GM18868 (cell line): Measurements from ENCODE around the gene MBP.

Experiments used
- ATAC-seq: cut with Tn5 transposase; IDR thresholded peaks from one replicate; pipeline ENCODE4 v1.9.1; 2021; ENCODE audit warnings: mild to moderate bottlenecking, moderate library complexity; ENCODE audit not compliant: unreplicated experiment

The MBP gene

DNA sequence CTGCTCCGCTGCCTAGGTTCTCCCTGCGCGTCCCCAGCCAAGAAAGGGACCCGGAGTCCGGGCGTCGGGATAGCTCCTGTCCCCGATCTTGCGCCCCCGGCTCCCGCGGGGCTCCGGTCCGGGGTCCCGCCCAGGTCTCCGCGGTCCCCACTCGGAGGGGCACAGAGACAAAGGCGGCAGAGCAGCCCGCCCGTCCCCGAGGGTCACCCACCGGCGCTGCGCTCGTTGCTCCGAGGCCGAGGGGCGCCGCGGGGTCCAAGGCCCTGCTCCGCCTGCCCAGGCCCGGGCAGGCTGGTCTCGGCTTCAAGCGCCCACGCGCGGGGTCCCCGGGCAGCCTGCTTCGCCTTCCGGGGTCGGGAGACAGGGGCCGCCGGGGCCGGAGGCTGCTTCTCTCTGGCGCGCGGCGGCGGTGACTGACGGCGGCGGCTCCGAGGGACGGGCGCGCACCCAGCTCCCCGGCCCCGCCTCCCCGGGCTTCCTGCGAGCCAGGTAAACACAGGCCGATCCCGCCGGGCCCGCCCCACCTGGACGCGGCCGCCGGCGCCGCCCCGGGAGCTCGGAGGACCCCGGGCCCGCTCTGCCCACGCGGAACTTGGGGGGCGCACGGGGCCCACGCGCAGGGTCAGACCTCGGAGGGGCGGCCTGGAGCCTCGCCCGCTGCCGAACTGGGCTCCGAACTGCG, at the start of gene MBP:
Gene MBP, minus strand, starts transcription at position 415 of the 682 bp plus-strand sequence. CDS start 27,522 bp downstream, outside the sequence.
- ATAC-seq: peak; percentile 55

DNA sequence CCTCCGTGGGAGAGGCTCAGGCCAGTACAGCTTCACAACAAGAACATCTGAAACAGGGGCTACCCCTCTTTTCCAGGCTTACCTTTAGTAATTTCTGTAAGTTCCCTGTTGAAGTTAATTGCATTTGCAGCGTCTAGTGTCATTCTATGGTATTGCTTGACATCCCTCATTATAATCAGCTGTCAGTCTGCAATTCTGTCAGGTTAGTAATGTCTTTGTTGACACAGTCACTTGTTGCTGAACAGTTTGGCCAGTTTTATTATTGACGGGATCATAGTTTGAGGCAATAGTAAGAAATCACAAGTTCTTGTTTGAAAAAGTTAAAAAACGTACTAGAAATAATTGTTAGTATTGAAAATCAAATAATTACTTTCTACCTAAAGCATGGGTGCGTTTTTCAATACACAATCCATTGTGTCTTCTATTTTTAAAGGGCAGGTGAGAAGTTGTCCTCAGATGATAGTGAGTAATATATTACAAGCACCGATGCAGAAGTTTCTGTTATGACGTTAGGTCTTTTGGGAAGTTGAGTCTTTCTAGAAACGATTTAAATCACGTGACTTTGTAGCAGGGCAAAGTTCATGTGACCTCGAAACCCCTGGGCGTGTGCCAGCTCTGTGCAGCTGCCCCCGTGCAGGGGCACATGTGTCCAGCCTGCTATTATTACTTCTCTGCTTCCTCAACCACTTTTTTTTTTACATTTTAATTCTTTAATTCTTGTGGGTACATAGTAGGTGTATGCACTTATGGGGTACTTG, 49.5 kb upstream of the MBP start:
- no peak for ATAC-seq

DNA sequence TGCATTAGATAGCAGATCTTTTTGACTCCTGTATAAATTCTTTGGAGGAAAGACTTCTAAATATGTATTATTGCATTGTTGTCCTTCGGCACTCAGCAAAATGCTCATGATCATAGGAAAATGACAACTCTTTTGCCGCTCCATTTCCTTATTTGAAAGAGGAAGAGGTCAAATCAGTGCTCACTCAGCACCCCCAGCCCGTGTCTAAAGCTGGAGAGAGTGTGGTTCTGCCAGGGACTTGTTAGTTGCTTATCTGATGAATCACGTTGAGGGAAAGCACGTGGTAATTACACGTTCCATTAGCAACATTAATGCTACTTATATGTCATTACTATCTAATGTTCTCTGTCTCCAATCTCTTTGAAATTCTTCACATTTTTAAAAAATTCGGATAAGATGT, 46.0 kb upstream of the MBP start:
- no peak for ATAC-seq

DNA sequence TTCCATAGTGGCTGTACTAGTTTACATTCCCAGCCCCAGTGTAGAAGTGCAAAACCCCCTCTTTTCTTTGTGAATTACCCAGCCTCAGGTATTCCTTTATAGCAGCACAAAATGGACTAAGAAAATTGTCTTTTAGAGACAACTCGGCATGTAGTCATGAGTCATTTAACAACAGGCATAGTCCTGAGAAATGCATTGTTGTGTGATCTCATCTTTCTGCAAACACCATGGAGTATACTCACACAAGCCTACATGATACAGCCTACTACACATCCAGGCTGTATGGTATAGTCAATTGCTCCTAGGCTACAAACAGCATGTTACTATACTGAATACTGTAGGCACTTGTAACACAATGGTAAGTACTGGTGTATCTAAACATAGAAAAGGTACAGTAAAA, 44.4 kb upstream of the MBP start:
- ATAC-seq: peak; percentile 43

DNA sequence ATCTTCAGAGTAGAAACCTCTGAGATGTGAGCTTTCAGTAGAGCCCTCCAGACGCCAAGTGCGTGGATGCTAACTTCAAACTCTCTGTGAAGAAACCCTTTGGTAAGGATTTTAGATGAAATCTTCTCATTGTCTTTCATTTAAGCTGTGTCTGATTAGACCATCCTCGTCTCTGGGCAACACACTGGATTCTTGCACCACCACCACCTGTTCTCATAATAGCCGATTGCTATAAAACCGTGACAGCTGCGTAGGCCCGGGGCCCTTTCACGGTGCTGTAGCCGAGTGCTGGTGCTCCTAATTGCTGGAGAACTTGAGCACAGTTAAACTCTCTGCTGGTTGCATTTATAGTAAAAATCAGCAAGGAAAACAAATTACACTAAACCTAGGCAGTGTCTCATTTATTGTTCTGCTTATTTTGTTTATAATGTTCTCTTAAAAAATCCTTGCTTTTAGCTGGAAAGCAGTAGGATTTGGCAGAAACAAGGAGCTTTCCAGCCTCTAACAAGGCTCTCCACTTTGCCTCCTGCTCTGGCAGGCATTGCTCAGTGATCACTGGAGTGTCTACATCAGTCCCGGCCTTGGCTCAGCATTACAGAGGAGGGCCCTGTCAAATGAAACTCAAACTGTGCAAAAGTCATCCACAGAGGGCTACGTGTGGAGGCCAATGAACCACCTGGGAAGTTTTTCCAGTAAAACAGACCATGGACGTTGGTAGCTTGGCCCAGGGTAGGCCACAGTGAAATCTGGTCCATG, 40.9 kb upstream of the MBP start:
- no peak for ATAC-seq

DNA sequence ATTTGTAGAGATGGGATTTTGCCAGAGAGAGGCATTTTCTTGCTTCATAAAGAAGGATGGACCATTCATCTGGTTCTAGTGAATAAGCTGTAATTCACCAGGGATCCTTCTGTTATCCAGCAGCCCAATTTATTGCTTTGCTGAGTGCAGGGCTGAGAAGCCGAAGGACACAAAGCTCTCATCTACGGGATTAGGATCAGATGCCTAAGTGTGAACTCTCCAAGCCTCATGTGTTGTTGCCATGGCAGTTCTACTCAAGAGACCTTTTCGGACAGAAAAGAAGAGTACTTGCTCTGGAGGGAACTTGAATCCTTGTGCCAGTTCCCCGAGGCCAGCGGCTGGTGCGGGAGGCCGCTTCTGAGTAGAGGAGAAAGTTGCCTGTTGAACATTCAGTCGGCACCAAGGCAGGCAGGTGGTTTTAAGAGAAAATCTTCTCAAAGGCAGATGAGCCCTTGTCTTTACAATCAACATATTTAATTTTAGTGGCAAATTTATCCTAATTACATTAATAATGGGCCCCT, 38.4 kb upstream of the MBP start:
- no peak for ATAC-seq

DNA sequence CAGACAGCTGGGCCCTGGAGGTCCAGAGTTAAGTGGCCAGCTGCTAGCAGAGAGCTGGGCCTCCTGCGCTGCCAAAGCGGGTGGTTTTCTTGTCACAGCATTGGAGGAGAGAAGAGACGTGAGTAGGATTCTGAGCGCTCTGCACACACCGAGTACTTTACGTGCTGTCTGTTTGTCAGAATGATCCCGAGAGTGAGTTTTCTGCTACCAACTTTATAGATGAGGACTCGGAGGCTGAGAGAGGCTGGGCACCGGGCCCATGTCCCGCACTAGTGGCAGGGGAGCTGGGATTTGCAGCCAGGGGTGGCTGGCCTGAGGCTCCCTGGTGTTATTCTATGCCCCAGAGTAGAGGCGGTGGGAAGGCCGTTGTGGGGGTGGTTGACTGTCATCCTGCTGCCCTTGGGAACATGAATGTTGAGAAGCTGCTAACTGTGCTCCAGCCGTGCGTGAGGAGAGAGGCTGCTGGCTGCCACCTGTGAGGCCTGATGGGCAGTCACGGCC, 36.3 kb upstream of the MBP start:
- no peak for ATAC-seq

DNA sequence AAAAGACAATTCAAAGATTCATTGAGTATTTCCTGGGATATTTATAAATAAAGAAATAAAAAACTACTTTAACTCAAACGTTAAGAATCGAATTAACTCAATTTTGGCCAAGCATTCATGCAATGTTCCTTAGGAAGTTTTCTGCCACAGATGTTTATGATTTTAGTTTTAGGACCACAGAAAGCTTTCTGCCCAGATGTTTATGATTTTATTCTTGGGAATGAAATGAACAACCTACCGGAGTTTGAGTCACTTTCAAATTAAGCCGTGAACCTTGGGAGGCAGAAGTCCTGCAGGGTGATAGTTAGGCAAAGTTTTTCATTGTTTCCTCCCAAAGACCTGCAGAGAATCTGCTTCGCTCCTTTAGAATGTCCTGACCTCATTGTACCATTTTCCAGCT, 34.7 kb upstream of the MBP start:
- ATAC-seq: no peak

DNA sequence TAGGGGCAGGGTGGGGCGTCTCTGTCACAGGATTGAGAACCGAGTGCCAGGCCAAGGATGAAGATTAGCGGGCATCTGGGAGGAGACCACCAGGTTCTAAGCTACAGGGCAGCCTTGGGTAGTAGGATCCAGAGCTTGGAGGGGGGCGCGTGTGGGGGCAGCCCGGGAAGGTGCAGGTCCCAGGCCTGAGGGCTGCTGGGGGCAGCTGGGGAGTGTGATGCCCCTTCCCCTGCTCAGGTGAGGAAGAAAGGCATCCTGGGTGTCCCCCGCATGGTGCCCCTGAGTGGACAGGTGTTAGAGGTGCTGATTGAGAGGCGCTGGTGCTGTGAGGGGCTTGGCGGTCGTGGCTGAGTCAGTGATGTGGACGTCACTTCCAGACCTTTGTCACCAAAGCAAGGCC, 33.9 kb upstream of the MBP start:
- no peak for ATAC-seq

DNA sequence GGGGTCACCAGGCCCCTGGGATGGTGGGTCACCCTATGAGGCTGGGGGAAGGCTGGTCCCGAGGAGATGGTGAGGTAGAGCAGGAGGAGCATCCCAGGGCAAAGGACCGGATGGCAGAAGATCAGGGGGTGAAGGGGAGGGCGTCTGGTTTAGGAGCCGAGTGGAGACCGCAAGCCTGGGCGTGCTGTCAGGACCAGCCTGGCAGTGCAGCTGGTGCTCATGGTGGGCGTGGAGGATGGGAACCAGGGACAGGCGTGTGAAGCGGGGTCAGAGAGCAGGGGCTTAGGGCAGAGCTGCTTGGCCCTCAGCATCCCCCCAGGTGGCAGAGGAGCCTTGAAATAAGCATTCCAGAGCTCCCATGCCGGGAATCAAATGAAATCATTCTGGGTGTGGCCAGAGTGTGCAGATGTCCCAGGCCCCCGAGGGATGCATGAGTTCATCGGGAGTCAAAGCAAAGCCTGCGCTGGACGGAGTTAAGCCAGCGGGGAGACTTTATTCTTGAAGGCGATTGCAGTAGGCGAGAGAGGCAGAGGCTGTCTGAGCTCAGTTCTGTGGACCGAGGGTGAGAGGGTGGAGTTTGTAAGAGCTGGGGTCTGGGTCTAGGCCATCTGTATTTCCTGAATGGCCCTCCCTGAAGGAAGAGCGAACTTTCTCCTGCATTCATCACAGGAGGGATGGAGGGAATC, 33.1 kb upstream of the MBP start:
- ATAC-seq: no peak

DNA sequence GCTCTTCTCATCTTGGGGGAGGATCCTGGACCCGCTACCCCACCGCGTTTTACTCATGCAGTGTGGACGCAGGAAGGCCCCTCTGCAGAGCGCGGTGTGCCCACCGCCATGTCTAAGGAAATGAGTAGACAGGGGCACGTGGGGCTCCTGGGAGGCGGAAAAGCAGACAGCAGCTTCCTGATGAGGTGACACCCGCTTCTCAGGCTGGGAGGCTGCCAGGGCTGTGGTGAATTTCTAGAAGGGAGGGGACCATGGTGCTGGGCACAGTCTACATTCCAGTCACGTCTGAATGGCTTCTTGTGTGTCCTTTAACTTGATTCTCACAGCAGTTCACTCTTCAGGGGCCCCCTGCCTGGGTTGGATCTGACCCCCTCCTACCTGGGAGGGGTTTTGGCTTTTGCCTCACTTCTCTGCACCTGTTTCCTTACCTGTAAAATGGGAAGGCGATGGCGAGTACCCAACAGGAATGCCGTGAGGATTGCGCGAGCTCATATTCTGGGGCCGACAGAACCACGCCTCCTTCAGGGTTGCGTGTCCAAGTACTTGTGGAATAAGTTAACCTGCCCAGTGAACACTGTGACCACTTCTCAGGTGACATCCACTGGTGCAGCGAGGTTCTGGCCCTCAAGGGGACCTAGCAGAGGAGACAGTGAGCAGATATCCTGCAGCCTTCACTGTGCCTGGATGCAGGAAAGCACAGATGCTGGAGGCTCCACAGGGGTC, 32.3 kb upstream of the MBP start:
- ATAC-seq: no peak

DNA sequence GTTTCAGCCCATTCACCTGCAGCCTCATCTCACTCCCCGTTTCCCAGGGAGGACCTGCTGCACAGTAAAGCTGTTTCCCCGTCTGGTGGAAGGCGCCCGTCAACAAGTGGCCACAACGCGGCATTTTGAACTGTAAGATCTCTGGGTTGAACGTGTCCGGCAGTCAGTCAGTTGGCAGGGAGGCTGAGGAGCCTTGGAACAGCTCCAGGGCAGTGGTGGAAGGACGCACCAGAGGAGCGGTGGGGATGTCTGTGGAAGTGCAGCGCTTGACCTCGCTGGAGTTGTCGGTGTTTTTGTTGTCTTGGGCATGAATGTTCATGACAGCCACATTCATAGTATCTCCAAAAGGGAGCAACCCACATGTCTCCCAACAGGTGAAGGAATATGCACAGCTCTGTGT, 31.4 kb upstream of the MBP start:
- no peak for ATAC-seq

DNA sequence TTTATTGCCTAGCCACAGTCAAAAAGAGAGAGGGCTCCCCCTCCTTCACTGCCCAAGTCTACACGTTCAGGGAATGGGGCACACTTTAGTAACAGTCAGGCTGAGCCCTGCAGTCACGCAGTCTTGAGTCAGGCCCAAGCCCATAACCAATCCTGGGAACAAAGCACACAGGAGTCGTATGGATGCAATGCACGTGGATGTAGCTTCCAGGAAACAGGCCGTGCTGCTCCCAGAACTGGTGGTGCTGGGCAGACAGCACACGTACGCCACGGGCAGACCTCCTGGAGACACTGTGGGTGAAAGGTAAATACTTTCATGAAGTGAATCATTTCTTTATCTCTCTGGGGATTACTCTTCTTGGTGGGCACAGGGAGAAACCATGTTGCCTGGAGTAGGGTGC, 30.0 kb upstream of the MBP start:
- no peak for ATAC-seq

DNA sequence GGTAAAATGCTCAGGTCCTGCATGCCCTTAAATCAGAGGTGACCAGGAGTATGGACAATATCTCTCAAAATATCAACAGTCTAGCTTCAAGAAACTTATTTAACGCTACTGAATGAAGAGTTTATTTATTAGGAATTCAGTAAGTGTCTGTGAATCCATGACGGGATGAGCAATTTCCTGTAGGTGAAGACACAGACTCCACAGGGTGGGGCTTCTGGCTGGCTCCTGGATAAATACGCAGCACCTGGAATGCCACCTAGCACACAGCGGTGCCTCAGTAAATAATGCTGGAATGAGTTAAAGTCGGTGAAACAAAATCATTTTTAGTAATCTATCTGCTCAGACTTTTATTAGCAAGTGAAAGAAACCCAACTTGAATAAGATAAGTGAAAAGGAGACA, 29.4 kb upstream of the MBP start:
- no peak for ATAC-seq

DNA sequence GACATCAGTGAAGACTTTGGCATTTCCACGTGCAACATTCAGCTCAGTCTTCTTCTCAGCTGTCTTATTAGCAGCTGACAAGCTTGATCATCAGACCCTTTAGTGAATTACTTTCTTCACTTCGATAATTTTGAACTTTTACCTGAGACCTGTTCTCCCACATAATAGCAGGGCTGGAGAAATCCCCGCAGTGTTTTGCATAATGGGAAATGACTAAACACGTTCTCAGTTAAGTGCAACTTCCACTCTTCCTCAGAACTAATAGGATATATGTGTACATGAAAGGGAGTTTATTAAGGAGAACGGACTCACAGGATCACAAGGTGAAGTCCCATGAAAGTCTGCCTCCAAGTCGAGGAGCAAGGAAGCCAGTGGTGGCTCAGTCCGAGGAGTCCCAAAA, 28.8 kb upstream of the MBP start:
- ATAC-seq: no peak

DNA sequence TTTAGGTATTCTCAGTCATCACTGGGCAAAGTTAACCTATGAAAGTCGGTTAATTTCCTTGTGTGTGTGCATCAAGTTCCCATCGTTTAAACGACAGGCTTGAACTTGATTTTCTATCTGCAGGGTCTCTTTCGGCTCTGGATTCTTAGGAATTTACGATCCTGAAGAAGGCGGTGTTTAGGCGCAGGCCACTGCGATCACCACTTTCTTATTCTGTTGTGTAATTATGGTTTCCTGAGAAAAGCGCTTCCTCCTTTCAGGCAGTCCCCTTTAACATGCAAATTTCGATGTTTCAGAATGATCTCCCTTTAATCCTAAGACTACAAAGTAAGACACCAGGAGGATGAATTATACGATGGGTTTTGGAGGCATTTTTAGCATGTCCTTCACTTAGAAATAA, 27.9 kb upstream of the MBP start:
- no peak for ATAC-seq

DNA sequence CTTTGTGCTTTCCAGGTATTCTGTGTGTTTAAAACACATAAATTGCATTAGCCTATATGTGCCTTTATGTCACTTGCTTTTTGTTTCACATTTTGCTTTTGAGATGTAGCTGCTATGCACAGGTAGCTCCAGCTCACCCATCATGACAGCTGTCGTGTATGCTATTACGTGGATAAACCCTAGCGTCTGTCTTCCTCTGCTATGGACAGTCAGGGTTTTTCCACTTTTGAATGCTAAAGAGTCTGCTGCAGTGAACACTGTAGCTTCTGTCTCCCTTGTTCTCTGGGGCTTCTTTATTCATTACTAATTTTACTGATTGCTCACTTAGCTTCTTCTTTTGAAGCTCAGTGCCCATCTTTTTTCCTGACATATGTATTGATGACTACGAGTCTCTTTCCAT, 24.7 kb upstream of the MBP start:
- peak; percentile 91 for ATAC-seq

DNA sequence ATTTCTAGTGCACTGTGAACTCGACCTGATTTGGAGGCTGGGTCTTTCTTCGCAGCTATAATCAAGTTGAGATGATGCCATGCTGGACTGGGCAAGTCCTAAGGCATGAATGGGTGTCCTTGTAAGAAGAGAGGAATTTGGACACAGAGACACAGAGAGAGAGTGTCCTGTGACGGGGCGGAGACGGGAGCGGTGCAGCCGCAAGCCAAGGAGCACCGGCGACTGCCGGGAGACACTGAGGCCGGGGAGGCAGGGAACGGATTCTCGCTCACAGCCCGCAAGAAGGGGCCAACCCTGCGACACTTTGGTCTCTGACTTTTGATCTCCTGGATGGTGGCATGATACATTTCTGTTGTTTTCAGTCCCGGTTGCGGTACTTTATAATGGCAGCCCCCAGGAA, 22.4 kb upstream of the MBP start:
- ATAC-seq: no peak

DNA sequence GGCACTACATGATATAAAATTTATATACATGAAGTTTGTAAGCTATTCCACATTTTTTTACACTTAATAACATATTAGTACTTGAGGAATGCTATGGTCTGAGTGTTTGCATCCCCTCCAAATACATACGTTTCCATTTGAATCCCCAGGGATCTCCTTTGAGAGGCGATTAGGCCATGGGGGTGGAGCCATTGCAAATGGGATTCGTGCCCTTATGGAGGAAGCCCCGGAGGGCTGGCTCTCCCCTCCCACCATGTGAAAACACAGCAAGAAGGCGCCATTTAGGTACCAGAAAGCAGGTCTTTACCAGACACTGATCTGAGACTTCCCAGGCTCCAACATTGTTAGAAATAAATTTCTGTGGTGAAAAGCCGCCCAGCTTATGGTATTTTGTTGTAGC, 20.8 kb upstream of the MBP start:
- no peak for ATAC-seq

DNA sequence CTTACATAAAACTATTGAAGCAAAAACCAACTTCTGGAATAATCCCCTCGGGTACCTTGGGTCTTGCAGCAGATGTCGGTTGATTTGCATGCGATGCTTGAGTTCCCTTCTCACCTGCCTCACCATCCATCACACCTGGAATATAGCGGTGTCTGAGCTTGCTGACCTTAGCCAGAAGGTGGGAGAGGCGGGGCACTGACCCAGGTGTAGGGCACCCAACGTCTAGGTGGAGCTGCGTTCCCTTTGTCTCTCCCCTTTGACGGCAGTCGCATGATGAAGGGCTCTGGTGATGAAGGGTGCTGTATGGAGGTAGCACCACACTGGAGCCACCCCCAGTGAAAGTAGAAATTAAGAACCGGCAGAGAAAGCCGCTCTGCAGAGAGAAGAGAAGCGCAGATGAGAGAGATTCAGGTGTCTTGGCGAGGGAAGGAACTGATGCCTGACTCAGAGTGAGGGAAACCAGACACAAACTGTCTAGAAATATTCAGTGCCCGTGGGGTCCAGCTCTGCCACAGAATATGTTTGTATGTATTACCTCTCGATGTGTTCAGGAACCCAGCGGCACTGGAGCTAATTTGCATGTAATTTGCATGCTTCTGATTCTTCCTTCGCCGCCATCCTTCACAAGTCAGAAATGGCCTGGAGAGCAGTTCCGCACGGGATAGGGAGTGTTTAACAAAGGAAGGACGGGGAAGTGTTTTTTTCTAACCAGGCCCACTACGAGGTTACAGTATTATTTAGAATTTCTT, 19.4 kb upstream of the MBP start:
- no peak for ATAC-seq
